ENCODE measurements around the gene MYOF.

The MYOF gene

GRCh38 chr10:93451244-93451947 is 30.7 kb downstream of the MYOF start:
- Histone ChIP-seq H3K27me3 (ENCODE audit: insufficient read depth, low read length) (no peaks in the 10 kb centered on the region), H3K9me3 (ENCODE audit: insufficient read depth, low read depth, low read length) (no peaks in the 10 kb centered on the region), H3K27ac (ENCODE audit: low read depth, low read length) (no peak overlapping the region), H3K4me3 (ENCODE audit: low read depth, low read length) (no peak overlapping the region), H3K9ac (ENCODE audit: low read length) (no peak overlapping the region), H3K4ac (ENCODE audit: low read depth, low read length) (no peak overlapping the region), H2BK5ac (ENCODE audit: low read depth, low read length, poor library complexity) (no peak overlapping the region), H4K91ac (ENCODE audit: low read depth, low read length) (no peak overlapping the region), H4K12ac (ENCODE audit: low read depth, low read length) (no peak overlapping the region), H3K79me1 (ENCODE audit: low read length) (peaks cover 5% of the 10 kb centered on the region), H3K4me2 (ENCODE audit: low read length) (no peak overlapping the region), H3K18ac (ENCODE audit: low read length) (no peak overlapping the region), H2AK5ac (ENCODE audit: low read length) (no peak overlapping the region), H2BK120ac (ENCODE audit: insufficient read depth, low read length, poor library complexity) (no peak overlapping the region), H4K8ac (ENCODE audit: low read depth, low read length) (no peak overlapping the region), H3K4me1 (ENCODE audit: control insufficient read depth in 1 of 2, insufficient read depth in 2 of 2, low read length in 2 of 2) (peaks cover under 1 to 5% of the 10 kb centered on the region in 2 experiments), H2BK12ac (ENCODE audit: low read length) (no peak overlapping the region), H3K36me3 (ENCODE audit: control insufficient read depth in 1 of 2, insufficient read depth in 2 of 2, low read length in 2 of 2) (peaks cover 14 to 24% of the 10 kb centered on the region in 2 experiments), H3K14ac (ENCODE audit: low read length) (no peak overlapping the region), H2AFZ (ENCODE audit: insufficient read depth, low read length, poor library complexity) (no peak overlapping the region), H3K79me2 (ENCODE audit: control insufficient read depth, insufficient read depth, low read length, poor library complexity) (peaks cover under 1% of the 10 kb centered on the region), H3K23ac (ENCODE audit: low read length) (no peak overlapping the region)
- no CpG with 5 or more reads among the region's 7 CpGs for WGBS (ENCODE audit: extremely low coverage, insufficient coverage, insufficient read length)
- no peak for DNase-seq

GRCh38 chr10:93447970-93448369 is 34.2 kb downstream of the MYOF start:
- H4K91ac ChIP-seq (ENCODE audit: low read depth, low read length), result no peak overlapping the region
- no peak overlapping the region for H3K9ac ChIP-seq (ENCODE audit: low read length)
- no peak overlapping the region for H3K4ac ChIP-seq (ENCODE audit: low read depth, low read length)
- H3K36me3 ChIP-seq (ENCODE audit: control insufficient read depth in 1 of 2, insufficient read depth in 2 of 2, low read length in 2 of 2), result peaks cover 9 to 26% of the 10 kb centered on the region in 2 experiments
- no peak overlapping the region for H2BK12ac ChIP-seq (ENCODE audit: low read length)
- no peak overlapping the region for H3K4me2 ChIP-seq (ENCODE audit: low read length)
- peaks cover 2% of the 10 kb centered on the region for H3K79me2 ChIP-seq (ENCODE audit: control insufficient read depth, insufficient read depth, low read length, poor library complexity)
- no peaks in the 10 kb centered on the region for H3K9me3 ChIP-seq (ENCODE audit: insufficient read depth, low read depth, low read length)
- no peak overlapping the region for H3K27ac ChIP-seq (ENCODE audit: low read depth, low read length)
- no peak overlapping the region for H3K4me3 ChIP-seq (ENCODE audit: low read depth, low read length)
- H2BK5ac ChIP-seq (ENCODE audit: low read depth, low read length, poor library complexity), result no peak overlapping the region
- H2AFZ ChIP-seq (ENCODE audit: insufficient read depth, low read length, poor library complexity), result no peak overlapping the region
- H3K27me3 ChIP-seq (ENCODE audit: insufficient read depth, low read length), result no peaks in the 10 kb centered on the region
- peaks cover 12% of the 10 kb centered on the region for H3K79me1 ChIP-seq (ENCODE audit: low read length)
- no peak overlapping the region for H3K14ac ChIP-seq (ENCODE audit: low read length)
- H3K23ac ChIP-seq (ENCODE audit: low read length), result no peak overlapping the region
- no peak overlapping the region for H4K8ac ChIP-seq (ENCODE audit: low read depth, low read length)
- peaks cover 12 to 14% of the 10 kb centered on the region in 2 experiments for H3K4me1 ChIP-seq (ENCODE audit: control insufficient read depth in 1 of 2, insufficient read depth in 2 of 2, low read length in 2 of 2)
- no peak overlapping the region for H2BK120ac ChIP-seq (ENCODE audit: insufficient read depth, low read length, poor library complexity)
- H2AK5ac ChIP-seq (ENCODE audit: low read length), result no peak overlapping the region
- H3K18ac ChIP-seq (ENCODE audit: low read length), result no peak overlapping the region
- H4K12ac ChIP-seq (ENCODE audit: low read depth, low read length), result no peak overlapping the region
- no peak for DNase-seq
- WGBS (ENCODE audit: extremely low coverage, insufficient coverage, insufficient read length), result no CpG with 5 or more reads among the region's 3 CpGs

GRCh38 chr10:93447019-93447418 is 35.1 kb downstream of the MYOF start:
- Histone ChIP-seq H3K27me3 (ENCODE audit: insufficient read depth, low read length) (no peaks in the 10 kb centered on the region), H2BK5ac (ENCODE audit: low read depth, low read length, poor library complexity) (peak overlapping the region; percentile 55), H4K8ac (ENCODE audit: low read depth, low read length) (no peak overlapping the region), H3K14ac (ENCODE audit: low read length) (no peak overlapping the region), H3K4ac (ENCODE audit: low read depth, low read length) (no peak overlapping the region), H3K79me2 (ENCODE audit: control insufficient read depth, insufficient read depth, low read length, poor library complexity) (peaks cover 2% of the 10 kb centered on the region), H3K23ac (ENCODE audit: low read length) (no peak overlapping the region), H3K36me3 (ENCODE audit: control insufficient read depth in 1 of 2, insufficient read depth in 2 of 2, low read length in 2 of 2) (peaks cover 11 to 24% of the 10 kb centered on the region in 2 experiments), H2BK12ac (ENCODE audit: low read length) (no peak overlapping the region), H3K9ac (ENCODE audit: low read length) (no peak overlapping the region), H2BK120ac (ENCODE audit: insufficient read depth, low read length, poor library complexity) (peak overlapping the region; percentile 59), H3K4me1 (ENCODE audit: control insufficient read depth in 1 of 2, insufficient read depth in 2 of 2, low read length in 2 of 2) (peaks cover 12 to 14% of the 10 kb centered on the region in 2 experiments), H3K27ac (ENCODE audit: low read depth, low read length) (no peak overlapping the region), H2AK5ac (ENCODE audit: low read length) (peak overlapping the region; percentile 73), H4K91ac (ENCODE audit: low read depth, low read length) (peak overlapping the region; percentile 65), H3K79me1 (ENCODE audit: low read length) (peaks cover 12% of the 10 kb centered on the region), H2AFZ (ENCODE audit: insufficient read depth, low read length, poor library complexity) (no peak overlapping the region), H4K12ac (ENCODE audit: low read depth, low read length) (no peak overlapping the region), H3K4me2 (ENCODE audit: low read length) (no peak overlapping the region), H3K4me3 (ENCODE audit: low read depth, low read length) (no peak overlapping the region), H3K9me3 (ENCODE audit: insufficient read depth, low read depth, low read length) (no peaks in the 10 kb centered on the region), H3K18ac (ENCODE audit: low read length) (peak overlapping the region; percentile 40)
- no CpG with 5 or more reads among the region's 6 CpGs for WGBS (ENCODE audit: extremely low coverage, insufficient coverage, insufficient read length)
- peak in 1 of 2 donors; percentile 45 for DNase-seq

GRCh38 chr10:93445978-93446720 is 36.0 kb downstream of the MYOF start:
- Histone ChIP-seq H3K79me2 (ENCODE audit: control insufficient read depth, insufficient read depth, low read length, poor library complexity) (peaks cover 2% of the 10 kb centered on the region), H3K4me3 (ENCODE audit: low read depth, low read length) (no peak overlapping the region), H3K27me3 (ENCODE audit: insufficient read depth, low read length) (no peaks in the 10 kb centered on the region), H3K79me1 (ENCODE audit: low read length) (peaks cover 12% of the 10 kb centered on the region), H4K91ac (ENCODE audit: low read depth, low read length) (peak overlapping the region; percentile 59), H2AFZ (ENCODE audit: insufficient read depth, low read length, poor library complexity) (no peak overlapping the region), H3K23ac (ENCODE audit: low read length) (no peak overlapping the region), H2BK120ac (ENCODE audit: insufficient read depth, low read length, poor library complexity) (peak overlapping the region; percentile 57), H3K27ac (ENCODE audit: low read depth, low read length) (peak overlapping the region; percentile 82), H3K36me3 (ENCODE audit: control insufficient read depth in 1 of 2, insufficient read depth in 2 of 2, low read length in 2 of 2) (peaks cover 9 to 18% of the 10 kb centered on the region in 2 experiments), H4K8ac (ENCODE audit: low read depth, low read length) (no peak overlapping the region), H4K12ac (ENCODE audit: low read depth, low read length) (no peak overlapping the region), H3K4ac (ENCODE audit: low read depth, low read length) (peak overlapping the region; percentile 17), H3K9ac (ENCODE audit: low read length) (no peak overlapping the region), H2BK5ac (ENCODE audit: low read depth, low read length, poor library complexity) (peak overlapping the region; percentile 55), H2BK12ac (ENCODE audit: low read length) (peak overlapping the region; percentile 75), H3K4me1 (ENCODE audit: control insufficient read depth in 1 of 2, insufficient read depth in 2 of 2, low read length in 2 of 2) (peaks cover 12 to 14% of the 10 kb centered on the region in 2 experiments), H3K14ac (ENCODE audit: low read length) (peak overlapping the region; percentile 70), H3K9me3 (ENCODE audit: insufficient read depth, low read depth, low read length) (no peaks in the 10 kb centered on the region), H3K4me2 (ENCODE audit: low read length) (no peak overlapping the region), H3K18ac (ENCODE audit: low read length) (peak overlapping the region; percentile 73), H2AK5ac (ENCODE audit: low read length) (peak overlapping the region; percentile 92)
- no CpG with 5 or more reads among the region's 7 CpGs for WGBS (ENCODE audit: extremely low coverage, insufficient coverage, insufficient read length)
- DNase-seq, result peak in 1 of 2 donors; percentile 50

Data from trophoblast cell (in vitro differentiated cells and primary cell).